HepG2 (cell line): ENCODE results near the gene PLA1A. TPM values are rescaled to one million over a fixed set of nuclear protein-coding genes. Genes with fewer than 3 reads are reported as not detected.

Experiments
- ARID5B ChIP-seq: IDR thresholded peaks from 2 replicates; pipeline ENCODE4 v1.4.0; 2020; ENCODE audit warnings: mild to moderate bottlenecking, missing genetic modification reagents
- DMTF1 ChIP-seq: sonication (generic); formaldehyde crosslinking; IDR thresholded peaks from 2 replicates; pipeline ENCODE4 v1.4.0; 2020; ENCODE audit warnings: mild to moderate bottlenecking, missing genetic modification reagents
- E2F5 ChIP-seq: sonication (generic); formaldehyde crosslinking; conservative IDR thresholded peaks from 2 replicates; pipeline ENCODE4 v1.4.0; 2020; ENCODE audit warnings: missing genetic modification reagents
- GATAD1 ChIP-seq: IDR thresholded peaks from 2 replicates; pipeline ENCODE4 v1.6.1; 2016; ENCODE audit warnings: missing genetic modification reagents, missing compliant biosample characterization
- GZF1 ChIP-seq: sonication (generic); formaldehyde crosslinking; IDR thresholded peaks from 2 replicates; pipeline ENCODE4 v1.5.1; 2020; ENCODE audit warnings: mild to moderate bottlenecking, missing genetic modification reagents
- LCORL ChIP-seq, 2 experiments: fragments of 450-650 bp in 1 of 2; sonication (generic) in 1 of 2; formaldehyde crosslinking in 1 of 2; IDR thresholded peaks; 2 replicates each; pipeline versions ENCODE4 v1.5.0 to v1.6.1; 2017 to 2020; ENCODE audit warnings: antibody characterized with exemption in 1 of 2, missing genetic modification reagents in 1 of 2
- NKX3-1 ChIP-seq: sonication (generic); formaldehyde crosslinking; IDR thresholded peaks from 2 replicates; pipeline ENCODE4 v1.5.0; 2020; ENCODE audit warnings: missing genetic modification reagents
- NPAS2 ChIP-seq: sonication (generic); formaldehyde crosslinking; IDR thresholded peaks from 2 replicates; pipeline ENCODE4 v1.8.0; 2022; ENCODE audit warnings: mild to moderate bottlenecking, missing genetic modification reagents, borderline replicate concordance
- TEAD3 ChIP-seq: optimal IDR thresholded peaks from 2 replicates; pipeline ENCODE3; 2016; ENCODE audit warnings: borderline replicate concordance
- TFDP1 ChIP-seq: IDR thresholded peaks from 2 replicates; pipeline ENCODE4 v1.6.1; 2016; ENCODE audit warnings: missing compliant biosample characterization, missing genetic modification reagents, borderline replicate concordance
- U2AF1 ChIP-seq: fragments of 200-400 bp; formaldehyde crosslinking; optimal IDR thresholded peaks from 2 replicates; pipeline ENCODE3; 2017; ENCODE audit warnings: mild to moderate bottlenecking, low read depth, low read length
- ZBTB42 ChIP-seq: sonication (generic); formaldehyde crosslinking; IDR thresholded peaks from 2 replicates; pipeline ENCODE4 v1.5.0; 2020; ENCODE audit warnings: mild to moderate bottlenecking, missing genetic modification reagents
- ZNF777 ChIP-seq: sonication (generic); formaldehyde crosslinking; IDR thresholded peaks from 2 replicates; pipeline ENCODE4 v1.4.0; 2020; ENCODE audit warnings: missing genetic modification reagents
- polyA plus RNA-seq, 8 experiments: library from polyadenylated mRNA; depleted of rRNA in 3 of 8; stranded (reverse) in 7 of 8; unstranded in 1 of 8; fragments of >200 nt; fragmentation: Illumina TruSeq in 4 of 8; extraction: Trizol in 4 of 8; gene quantifications; 2 replicates each; pipeline versions ENCODE4 v1.2.1 to v1.2.3, GENCODE V29; 2011 to 2016; ENCODE audit warnings: low read depth in 4 of 8, missing spikeins in 1 of 8, mixed read lengths in 1 of 8; ENCODE audit not compliant: insufficient read depth in 1 of 8
- total RNA-seq, 5 experiments: library from RNA; depleted of rRNA; stranded (reverse); fragments of >200 nt; fragmentation: Illumina TruSeq; extraction: Trizol; gene quantifications; 2 replicates each; pipeline ENCODE4 v1.2.3, GENCODE V29; 2016; ENCODE audit warnings: low read depth in 1 of 5

The PLA1A gene
- total and polyA plus RNA-seq, 2 of the 13 experiments (the other 11 are each of a cell fraction or from before 2014, with no cell fraction given): 0.11 to 0.18 TPM

GRCh38 chr3:119639494-119640350 lies 42.0 kb downstream of the PLA1A start (continued):
- TF ChIP-seq ARID5B (CRISPR knock-in tag) (no peak), TEAD3 (CRISPR knock-in tag) (no peak), NKX3-1 (CRISPR knock-in tag) (no peak), GATAD1 (CRISPR knock-in tag) (no peak), TFDP1 (CRISPR knock-in tag) (no peak), LCORL (IDR thresholded peaks at IDR 0.05) (no peak), LCORL (CRISPR knock-in tag; IDR thresholded peaks at IDR 0.05) (no peak), NPAS2 (CRISPR knock-in tag) (no peak), E2F5 (CRISPR knock-in tag) (no peak), U2AF1 (no peak), ZBTB42 (CRISPR knock-in tag) (no peak), GZF1 (no peak), ZNF777 (CRISPR knock-in tag) (no peak), DMTF1 (CRISPR knock-in tag) (no peak)
